T-helper 2 cell treated with Interferon-gamma antibody and Interleukin-4, amounts not matched to agents 100 ng/mL and 5 ng/mL, for 36 hours (primary cell): ENCODE data around the gene APC2. TPM values are rescaled to one million over a fixed set of nuclear protein-coding genes. Genes with fewer than 3 reads are reported as not detected.

Source experiments
- intact Hi-C: fragments of 100-400 bp; cut with micrococcal nuclease; formaldehyde crosslinking; loops from one replicate; pipeline ENCODE4 v1.15.1; 2023
- total RNA-seq: library from RNA; stranded (reverse); gene quantifications from 2 replicates; pipeline ENCODE4 v1.2.3, GENCODE V29; 2022

APC2 gene
- total RNA-seq, 1 donor from 2014 or later, result 0.05 TPM

DNA sequence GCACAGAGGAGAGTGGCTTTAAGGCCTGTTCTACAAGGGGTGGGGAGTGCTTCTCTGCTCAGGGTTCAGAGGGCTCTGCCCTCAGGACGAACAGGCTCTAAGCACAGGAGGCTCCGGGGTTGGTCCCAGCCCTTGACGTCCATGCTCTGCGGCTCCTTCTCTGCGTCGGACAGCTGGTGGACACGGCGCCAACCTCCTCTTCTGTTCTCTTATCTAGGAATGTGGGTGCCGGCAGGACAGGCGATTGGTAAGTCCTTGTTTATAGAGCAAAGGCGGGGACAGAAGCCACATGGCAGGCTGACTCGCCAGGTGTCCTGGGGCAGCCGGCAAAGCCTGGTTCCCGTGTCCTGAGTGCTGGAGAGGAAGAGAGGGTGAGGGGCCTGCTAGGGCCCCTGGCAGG is 20.2 kb upstream of the APC2 start:
- intact Hi-C loops, result no loop called here

DNA sequence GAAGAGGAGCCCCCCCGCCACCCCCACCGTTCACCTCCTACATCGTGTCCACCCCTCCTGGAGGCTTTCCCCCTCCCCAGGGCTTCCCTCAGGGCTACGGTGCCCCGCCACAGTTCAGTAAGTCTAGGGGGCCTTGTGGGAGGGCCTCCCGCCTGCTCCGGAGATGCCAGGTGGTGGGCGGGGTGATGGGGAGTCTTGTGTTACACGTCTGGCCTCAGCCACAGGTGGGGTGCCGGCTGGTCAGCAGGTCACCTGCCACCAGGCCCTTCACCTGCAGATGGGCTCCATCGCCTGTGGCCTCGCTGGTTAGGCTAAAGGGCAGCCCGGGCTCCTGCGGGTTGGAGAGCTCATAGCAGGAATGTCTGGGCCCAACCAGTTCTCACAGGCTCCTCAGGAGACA is 19.7 kb upstream of the APC2 start:
- intact Hi-C loops, result no loop called here

DNA sequence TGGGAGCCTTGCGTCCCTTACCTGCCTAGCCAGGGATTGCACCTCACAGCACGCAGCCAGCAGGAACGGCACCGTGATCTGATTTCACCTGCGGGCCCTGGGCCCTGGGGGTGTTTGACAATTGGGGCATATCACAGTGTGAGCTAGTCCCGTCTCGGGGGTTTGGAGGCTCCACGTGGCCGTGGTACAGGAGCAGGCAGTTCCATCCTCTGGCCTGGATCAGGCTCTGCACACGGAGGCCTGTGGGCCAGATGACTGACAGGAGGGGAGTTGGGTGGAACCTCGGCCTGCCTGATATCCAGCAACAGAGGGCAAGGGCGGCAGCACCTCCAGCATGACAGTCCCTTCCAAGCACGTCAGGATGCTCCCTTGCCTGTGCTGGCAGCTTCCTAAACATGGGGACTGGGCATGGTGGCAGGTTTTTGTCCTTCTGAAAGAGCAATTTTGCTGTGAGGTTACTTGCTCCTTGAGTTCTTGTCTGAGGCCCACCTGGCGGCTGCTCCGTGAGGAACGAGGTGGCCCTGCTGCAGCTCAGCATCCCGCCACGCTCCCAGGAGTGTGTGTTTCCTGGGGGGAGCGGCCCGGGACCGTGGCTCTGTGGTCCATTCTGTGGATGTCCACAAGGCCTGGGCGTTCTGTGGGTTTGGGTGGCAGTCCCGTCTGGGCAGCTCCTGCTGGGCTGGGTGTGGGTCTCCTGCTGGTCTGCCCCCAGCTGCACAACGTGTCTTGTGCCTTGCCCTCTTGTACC is 18.0 kb upstream of the APC2 start:
- intact Hi-C loops, result no loop called here

DNA sequence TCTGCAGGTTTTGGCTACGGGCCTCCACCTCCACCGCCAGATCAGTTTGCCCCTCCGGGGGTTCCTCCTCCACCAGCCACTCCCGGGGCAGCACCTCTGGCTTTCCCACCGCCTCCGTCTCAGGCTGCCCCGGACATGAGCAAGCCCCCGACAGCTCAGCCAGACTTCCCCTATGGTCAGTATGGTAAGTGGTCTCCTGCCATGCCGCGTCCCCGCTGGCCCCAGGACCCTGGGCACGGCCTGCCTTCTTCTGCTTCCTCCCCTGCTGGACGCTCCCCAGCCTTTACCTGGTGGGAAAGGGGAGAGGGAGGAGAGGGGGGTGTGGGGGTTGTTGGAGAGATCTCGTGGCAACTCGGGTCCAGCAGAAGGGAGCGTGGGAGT is 17.4 kb upstream of the APC2 start:
- intact Hi-C loops, result no loop called here

DNA sequence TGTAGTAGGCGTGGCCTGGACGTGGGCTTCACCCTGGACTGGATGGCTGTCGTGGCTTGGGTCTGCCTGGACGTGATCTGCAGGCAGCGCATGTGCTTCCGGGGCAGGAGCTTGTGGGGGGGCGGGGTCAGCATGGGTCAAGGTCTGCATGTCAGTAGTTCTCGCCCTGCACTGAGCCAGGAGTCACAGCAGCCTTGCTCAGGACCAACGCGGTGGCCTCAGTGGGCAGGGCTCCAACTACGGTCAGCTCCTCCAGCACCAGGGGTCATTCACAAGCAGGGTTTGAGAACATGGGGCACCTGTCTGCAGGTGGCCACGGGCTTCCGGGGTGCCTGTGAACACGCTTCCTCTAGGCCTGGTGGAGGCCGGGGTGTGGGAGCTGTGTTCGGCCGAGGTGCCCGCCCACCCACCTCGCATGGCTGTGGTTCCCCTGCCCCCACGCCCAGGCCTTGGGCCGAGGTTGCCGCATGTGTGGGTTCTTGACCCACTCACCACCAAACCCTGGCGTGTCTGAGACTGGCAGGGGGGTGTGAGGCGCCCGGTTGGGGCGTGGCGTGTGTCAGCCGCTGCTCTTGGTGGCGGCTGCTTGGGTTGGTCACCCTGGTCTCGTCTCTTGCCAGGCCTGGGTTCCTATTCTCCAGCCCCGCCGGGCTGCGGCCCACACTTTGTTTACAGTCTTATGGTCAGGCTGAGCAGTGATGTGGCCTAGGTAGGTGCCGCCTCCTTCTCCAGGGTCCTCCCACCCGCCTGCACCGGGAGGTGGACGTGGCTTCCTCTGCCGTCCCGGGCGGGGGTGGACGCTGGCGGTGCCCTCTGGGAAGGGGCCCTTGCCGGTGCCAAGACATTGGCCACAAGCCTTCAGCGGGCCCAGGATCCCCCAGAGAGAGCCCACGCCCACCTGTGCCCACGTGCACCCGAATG is 16.5 kb upstream of the APC2 start:
- intact Hi-C loops, result no loop called here

DNA sequence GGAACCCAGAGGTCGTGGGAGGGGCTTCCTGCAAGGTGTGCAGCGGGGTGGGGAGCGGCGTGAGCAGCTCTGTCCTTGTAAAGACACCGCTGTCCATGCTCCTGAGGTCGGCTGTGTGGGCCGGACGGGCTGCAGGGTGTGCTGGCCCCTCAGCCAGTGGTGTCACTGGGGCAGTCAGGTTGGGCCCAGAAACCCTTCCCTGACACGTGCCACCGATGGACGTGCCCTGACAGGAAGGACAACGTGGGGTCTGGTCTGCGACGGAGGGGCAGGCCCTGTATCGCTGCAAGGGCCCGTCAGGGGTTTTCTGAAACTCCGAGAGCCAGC is 15.9 kb upstream of the APC2 start:
- intact Hi-C loops, result no loop called here

DNA sequence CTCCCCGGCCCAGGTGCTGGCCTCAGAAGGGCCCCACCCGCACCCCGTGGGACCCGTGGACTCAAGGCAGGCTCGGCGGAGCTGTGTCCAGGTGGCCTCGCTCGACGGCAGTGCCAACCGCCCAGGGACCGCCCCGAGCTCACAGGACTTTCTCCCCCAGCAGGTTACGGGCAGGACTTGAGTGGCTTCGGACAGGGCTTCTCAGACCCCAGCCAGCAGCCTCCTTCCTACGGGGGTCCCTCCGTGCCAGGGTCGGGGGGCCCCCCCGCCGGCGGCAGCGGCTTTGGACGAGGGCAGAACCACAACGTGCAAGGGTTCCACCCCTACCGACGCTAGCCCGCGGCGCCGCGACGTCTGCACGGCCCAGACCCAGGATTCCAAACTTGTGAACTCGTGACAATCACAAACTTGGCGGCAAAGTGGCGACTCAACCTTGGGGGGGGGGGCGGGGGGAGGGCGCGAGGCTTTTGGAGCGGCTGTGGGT is 15.3 kb upstream of the APC2 start:
- intact Hi-C loops, result no loop called here

DNA sequence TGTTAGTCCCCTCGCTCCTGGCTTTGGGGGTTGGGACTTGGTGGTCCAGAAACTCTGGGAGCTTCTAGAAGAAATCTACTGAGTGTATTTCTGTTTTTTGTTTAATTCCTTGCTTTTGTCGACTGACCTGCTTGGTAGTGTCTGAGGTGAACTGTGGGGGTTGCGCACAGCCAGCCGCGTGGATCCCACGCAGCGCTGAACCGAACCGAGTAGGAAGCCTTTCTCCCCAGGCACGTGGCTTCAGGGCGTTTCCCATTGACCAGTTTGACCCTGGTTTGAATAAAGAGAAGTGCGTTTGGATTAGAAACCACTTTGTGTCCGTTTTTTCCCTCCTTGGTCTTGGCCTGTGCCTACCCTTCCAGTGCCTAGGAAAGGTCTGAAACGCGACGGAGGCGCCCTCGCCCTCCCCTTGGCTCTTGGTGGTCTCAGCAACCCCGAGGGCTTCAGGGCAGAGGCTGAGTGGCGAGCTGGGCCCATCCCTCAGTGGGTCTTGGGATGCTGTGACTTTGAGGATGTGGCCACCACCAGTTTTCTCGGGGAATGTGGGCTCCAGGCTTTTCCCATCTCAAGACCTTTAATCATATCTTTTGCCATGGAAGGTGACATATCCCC is 14.4 kb upstream of the APC2 start:
- intact Hi-C loops, result no loop called here

DNA sequence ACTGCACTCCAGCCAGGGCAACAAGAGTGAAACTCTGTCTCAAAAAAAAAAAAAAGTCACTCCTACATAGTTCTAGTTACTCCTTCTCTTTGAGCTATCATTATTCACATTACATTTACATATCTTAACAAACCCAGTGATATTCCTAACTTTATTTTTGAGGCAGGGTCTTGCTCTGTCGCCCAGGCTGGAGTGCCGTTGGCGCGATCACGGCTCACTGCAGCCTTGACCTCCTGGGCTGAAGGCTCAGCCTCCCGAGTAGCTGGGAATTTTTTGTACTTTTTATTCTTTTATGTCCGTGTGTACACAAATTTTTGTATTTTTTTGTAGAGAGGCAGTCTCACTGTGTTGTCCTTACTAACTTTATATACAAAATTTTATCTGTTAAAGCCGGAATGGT is 12.3 kb upstream of the APC2 start:
- intact Hi-C loops, result loop anchor here (2.0 kb wide), 5 partner anchors 31 to 159 kb away; partner anchors contain the start of genes ADAMTSL5, DAZAP1 and NDUFS7

DNA sequence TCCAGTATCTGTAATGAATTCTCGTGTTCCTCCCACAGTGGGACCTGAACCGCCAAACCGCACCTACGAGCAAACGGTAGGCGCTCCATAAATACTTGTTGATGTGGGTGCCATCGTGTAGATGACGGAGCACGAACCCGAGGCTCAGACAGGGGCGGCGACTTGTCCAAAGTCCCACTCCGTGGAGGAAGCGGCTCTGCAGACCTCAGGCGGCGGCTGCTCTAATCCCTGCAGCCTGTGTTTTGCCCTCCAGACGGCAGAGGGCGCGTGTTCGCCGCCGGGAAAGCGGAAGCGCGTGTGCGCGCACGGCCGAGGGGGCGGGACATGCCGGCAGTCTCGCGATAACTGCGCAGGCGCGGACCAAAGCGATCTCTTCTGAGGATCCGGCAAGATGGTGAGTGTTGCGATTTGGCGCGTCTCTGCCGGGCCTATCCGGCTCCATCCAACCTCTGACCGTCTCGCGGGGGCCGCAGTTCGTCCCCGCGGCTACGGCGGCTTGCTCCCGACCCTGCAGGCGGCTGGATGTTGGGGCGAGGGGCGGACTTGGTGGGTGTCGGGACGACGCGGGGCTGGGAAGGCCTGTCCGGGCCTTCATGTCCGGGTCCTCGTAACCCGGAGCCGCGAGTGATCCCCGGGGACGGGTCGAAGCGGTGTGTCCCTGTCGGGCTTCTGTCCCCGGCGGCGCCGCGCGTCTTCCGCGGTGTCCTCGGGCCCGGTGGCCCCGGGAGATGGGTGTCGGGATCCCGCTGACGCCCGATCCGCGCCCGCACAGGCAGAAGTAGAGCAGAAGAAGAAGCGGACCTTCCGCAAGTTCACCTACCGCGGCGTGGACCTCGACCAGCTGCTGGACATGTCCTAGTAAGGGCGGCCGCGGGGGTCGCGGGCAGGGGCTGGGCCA is 11.6 kb upstream of the APC2 start, which contains the start of gene RPS15:
Gene RPS15, plus strand, starts transcription at position 362 of the 898 bp plus-strand sequence. Its CDS starts 30 bp downstream, at position 392.
- intact Hi-C loops, result loop anchor here (2.0 kb wide), 5 partner anchors 31 to 159 kb away; partner anchors contain the start of genes ADAMTSL5, DAZAP1 and NDUFS7

DNA sequence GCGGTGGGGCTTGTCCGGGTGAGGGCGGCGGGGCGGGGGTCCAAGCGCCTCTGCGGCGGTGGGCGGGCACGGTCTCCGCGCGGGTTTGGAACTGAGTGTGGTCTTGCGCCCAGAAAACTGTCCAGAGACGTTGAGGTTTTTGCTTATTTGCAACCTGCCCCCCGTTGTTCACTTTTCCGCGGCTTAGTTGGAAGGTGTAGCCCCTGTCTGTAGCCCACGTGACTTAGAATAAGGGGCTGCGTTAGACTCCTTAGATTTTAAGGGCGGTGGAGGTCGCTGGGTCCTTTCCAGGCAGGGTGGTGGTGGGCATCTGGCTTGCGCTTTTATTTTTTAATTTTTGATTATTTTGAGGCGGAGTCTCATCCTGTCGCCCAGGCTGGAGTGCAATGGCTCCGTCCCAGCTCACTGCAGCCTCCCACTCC is 11.0 kb upstream of the APC2 start:
- intact Hi-C loops, result loop anchor here (2.0 kb wide), 5 partner anchors 32 to 160 kb away; partner anchors contain the start of genes ADAMTSL5, DAZAP1 and NDUFS7

DNA sequence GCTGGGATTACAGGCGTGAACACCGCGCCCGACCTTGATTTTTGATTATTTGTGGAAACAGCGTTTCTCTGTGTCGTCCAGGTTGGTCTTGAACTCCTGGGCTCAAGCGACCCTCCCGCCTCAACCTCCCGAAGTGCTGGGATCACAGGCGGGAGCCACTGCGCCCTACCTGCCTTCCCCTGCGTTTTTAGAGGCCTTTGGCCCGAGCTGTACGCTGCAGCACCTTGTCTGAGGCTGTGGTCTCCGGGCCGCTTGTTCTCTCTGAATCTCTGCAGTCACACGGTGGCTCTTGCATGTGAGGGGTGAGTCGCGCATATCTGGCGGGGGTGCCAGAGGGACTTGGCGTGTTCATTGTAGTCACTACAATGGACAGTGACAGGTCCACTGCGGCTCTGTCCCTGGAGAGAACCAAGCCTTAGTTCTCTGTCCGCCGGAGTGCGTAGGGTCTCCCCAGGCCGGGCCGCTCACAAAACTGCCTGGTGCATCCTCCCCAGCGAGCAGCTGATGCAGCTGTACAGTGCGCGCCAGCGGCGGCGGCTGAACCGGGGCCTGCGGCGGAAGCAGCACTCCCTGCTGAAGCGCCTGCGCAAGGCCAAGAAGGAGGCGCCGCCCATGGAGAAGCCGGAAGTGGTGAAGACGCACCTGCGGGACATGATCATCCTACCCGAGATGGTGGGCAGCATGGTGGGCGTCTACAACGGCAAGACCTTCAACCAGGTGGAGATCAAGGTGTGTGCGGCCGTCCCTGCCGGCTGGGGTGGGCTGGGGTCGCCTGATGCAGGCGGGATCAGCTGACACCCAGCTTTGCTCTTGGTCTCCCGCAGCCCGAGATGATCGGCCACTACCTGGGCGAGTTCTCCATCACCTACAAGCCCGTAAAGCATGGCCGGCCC is 10.2 kb upstream of the APC2 start:
- intact Hi-C loops, result loop anchor here (2.0 kb wide), 5 partner anchors 31 to 161 kb away; partner anchors contain the start of genes ADAMTSL5, DAZAP1 and NDUFS7

DNA sequence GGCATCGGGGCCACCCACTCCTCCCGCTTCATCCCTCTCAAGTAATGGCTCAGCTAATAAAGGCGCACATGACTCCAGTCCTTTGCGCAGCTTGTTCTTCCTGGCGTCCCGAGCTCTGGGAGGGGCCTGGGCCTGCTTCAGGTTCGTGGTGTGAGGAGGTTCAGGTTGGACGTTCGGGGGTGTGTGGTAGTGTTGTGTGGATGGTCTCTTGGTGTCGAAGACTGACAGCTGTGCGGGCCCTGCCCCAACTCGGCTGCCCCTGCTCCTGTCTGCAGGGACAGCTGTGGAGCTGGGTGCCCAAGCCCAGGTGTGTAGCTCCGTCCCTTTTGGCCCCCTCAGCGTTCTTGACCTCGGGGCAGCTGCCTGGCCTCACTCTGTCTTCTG is 9.5 kb upstream of the APC2 start:
- intact Hi-C loops, result no loop called here

DNA sequence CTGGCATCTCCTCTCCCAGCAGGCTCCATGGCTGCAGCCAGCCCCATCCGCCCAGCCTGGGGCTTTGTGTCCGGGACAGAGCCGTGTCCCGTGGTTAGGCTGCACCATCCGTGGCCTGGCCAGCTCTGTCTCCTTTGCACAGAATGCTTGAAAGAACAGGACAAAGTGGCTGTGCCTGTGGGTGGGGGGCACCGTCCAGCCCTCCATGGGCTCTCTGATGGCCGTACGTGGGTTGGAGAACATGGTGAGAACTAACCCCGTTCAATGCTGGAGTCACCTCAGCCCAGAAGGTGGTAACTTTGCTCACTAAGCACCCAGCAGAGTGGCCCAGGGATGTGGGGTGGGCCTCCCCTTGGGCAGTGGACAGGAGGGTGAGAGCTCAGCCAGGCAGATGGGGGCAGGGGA is 8.9 kb upstream of the APC2 start:
- intact Hi-C loops, result no loop called here

DNA sequence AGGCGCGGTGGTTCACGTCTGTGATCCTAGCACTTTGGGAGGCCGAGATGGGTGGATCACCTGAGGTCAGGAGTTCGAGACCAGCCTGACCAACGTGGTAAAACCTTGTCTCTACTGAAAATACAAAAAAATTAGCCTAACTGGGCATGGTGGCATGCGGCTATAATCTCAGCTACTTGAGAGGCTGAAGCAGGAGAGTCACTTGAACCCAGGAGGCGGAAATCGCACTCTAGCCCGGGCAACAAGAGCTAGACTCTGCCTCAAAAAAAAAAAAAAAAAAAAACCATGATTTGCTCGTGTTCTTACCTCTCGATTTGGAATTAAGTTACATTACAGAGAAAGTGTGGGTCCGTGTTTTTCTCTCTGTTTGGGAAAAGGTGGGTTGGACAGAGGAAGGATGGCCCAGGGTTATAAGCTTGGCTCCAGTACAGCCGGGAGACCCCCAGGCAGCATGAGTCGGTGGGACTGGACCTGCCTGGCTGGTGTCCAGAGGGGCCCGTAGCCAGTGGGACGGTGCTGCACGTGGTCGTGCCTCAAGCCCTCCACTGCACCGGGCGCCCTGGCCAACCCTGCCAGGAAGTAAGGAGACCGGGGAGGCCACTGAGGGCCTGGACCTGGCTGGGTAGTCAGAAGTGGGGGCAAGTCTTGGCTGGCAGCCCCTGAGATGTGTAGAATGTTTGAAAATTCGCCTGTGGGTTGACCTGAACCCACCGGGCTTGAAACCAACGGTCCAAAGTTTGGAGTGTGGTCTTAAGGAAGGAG is 8.1 kb upstream of the APC2 start:
- intact Hi-C loops, result no loop called here

DNA sequence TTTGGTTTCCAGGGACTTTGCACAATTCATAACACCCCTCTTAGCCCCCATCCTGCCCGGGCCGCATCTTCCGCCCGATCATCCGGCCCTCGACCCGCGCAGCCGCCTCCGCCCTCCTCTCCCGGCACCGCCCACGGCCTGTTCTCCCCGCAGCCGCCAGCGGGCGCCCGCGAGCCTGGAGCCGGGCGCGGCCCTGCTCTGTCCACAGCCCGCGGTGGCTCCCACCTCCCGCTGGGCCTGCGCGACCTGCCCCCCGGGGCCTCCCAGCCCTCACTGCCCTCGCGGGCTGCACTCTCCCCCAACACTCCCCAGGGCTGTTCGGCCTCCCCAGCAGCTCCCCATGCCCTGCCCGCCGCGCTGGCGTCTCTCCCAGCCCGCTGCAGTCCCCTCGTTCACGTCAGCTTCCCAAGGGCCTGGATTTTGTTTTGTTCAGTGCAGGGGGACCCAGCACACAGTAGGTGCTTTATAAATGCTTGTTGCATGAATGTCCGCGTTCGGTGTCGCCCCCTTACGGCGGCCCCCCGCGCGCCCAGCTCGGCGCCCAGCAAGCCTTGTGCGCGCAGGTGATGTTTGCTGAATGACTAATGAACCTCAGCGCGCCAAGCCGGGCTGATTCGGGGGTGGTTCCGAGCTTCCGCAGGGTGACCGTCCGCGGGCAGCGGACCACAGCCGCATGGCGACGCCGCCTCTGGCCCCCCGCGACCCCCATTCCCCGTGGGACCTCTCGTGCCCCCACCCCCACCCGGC is 4.6 kb upstream of the APC2 start:
- intact Hi-C loops, result loop anchor here (1.0 kb wide), 1 partner anchor 45 kb away; the partner anchor contains the start of gene PCSK4

DNA sequence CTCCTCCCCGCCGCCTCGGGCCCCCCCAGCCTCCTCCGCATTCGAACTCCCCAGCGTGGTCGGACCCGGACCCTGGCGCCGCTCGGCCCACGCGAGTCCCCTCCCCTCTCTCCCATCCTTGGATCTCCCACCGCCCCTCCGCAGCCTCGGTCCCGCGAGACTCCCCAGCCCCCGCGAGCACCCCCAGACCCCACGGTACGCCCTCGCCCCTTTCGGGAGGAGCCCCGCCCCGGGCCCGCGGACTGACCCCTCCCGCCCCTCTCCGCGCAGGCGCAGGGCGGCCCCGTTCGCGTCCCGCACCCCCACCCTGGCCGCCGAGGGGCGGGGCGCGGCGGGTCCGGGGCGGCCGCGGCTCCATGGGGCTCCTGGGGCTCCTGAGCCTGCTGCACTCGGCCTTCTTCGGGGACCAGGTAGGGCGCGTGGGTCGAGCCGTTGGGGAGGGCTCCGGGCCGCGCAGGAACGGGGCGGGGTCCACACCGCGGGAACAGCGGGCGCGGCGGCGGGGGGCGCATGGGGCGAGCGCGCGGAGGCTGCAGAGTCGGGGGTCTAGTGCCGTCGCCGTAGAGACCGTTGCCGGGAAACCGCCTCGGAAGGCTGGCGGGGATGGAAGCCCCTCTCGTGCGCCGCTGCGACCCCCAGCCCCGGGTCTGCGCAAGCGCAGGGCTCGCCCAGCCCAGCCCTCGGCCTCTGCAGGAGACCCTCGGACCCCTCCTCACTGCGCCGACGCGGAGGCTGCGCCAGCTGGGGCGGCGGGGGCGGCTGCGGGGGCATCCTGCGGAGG is 3.8 kb upstream of the APC2 start:
- intact Hi-C loops, result loop anchor here (1.0 kb wide), 1 partner anchor 44 kb away; the partner anchor contains the start of gene PCSK4
